Occipital lobe (tissue), 2 donors: Measurements from ENCODE around the gene CD81. TPM values are rescaled to one million over a fixed set of nuclear protein-coding genes. Genes with fewer than 3 reads are reported as not detected.

Experiments
- DNase-seq: peaks from one replicate; lab custom pipeline; 2025; lab: John Stamatoyannopoulos, UW
- total RNA-seq: library from RNA; depleted of rRNA; stranded (reverse); fragments of >200 nt; gene quantifications from one replicate; pipeline ENCODE4 v1.2.3, GENCODE V29; 2014

Gene CD81
- total RNA-seq, 1 donor from 2014 or later, result 69.4 TPM

GRCh38 chr11:2419638-2420501, 42.8 kb downstream of the CD81 start:
- no peak for DNase-seq

GRCh38 chr11:2420502-2421225, 43.6 kb downstream of the CD81 start:
- DNase-seq, result no peak

- no peak for DNase-seq
Observed at GRCh38 chr11:2421226-2421994, 44.3 kb downstream of the CD81 start.

- no peak for DNase-seq
Observed at GRCh38 chr11:2421996-2422395, 44.9 kb downstream of the CD81 start.

GRCh38 chr11:2422461-2423156, 45.5 kb downstream of the CD81 start:
- no peak for DNase-seq

GRCh38 chr11:2423157-2424025, 46.3 kb downstream of the CD81 start:
- DNase-seq, result no peak

GRCh38 chr11:2424811-2425495, 47.8 kb downstream of the CD81 start:
- DNase-seq, result no peak

GRCh38 chr11:2425506-2425905, 48.4 kb downstream of the CD81 start:
- DNase-seq, result no peak

GRCh38 chr11:2426221-2426620, 49.1 kb downstream of the CD81 start:
- DNase-seq, result no peak

- no peak for DNase-seq
Observed at GRCh38 chr11:2426826-2427521, 49.9 kb downstream of the CD81 start.

GRCh38 chr11:2427721-2428321, 50.7 kb downstream of the CD81 start:
- no peak for DNase-seq

- no peak for DNase-seq
Observed at GRCh38 chr11:2428322-2428795, 51.2 kb downstream of the CD81 start.

GRCh38 chr11:2431395-2431794, 54.3 kb downstream of the CD81 start:
- DNase-seq, result no peak

GRCh38 chr11:2432171-2432621, 55.1 kb downstream of the CD81 start:
- no peak for DNase-seq

GRCh38 chr11:2432628-2433071, 55.5 kb downstream of the CD81 start:
- DNase-seq, result no peak

GRCh38 chr11:2433106-2433925, 56.2 kb downstream of the CD81 start:
- no peak for DNase-seq

- no peak for DNase-seq
Observed at GRCh38 chr11:2434008-2434407, 56.9 kb downstream of the CD81 start.
